Right forelimb (tissue), 1 donor: Measurements from ENCODE around the gene CAPSL.
"Not testable (repeated sequence)": the region's sequence is repeated elsewhere in the genome, so short reads cannot be mapped to it uniquely, and the experiment has no call there.

Experiments used
- DNase-seq: peaks from one replicate; pipeline ENCODE4 v3.0.0-alpha.2; 2018

CAPSL gene

GRCh38 chr5:35904443-35905132 is 33.8 kb downstream of the CAPSL start:
- no peak for DNase-seq

- DNase-seq = no peak
These were observed 34.7 kb downstream of the CAPSL start for GRCh38 chr5:35903631-35904203.

GRCh38 chr5:35902046-35902672 is 36.3 kb downstream of the CAPSL start:
- no peak for DNase-seq

DNA sequence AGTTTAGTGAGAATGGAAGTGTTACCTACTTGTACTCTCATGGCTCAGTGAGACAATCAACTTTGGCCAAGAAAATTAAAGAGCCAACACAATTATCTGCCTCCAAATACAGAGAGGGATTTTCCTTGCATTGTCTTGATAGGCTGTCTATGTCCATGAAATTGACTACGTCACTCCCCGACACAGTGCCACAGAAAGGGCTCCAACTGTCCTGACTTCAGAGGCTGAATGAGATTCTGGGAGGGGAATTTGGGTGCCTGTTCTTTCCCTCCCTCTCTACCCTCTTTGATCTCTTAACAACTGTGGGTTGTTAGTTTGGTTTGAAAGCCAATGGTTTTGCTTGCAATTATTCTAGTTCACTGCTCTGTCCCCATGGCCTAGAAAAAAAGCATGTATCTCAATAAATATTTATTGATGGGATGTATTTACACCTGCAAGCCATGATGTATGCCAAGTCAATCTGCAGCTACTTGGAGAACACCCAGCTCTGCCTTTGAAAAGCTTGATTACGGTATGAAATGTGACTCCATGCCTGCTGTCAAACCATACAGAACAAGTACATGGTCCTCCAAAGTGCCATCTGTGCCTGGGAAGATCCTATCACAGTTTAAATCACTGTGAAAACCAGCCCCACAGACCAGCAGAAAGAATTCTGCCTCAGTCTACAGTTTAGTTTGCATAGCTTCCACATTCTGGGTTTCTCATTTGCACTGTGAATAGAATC is 37.3 kb downstream of the CAPSL start:
- DNase-seq = no peak

DNA sequence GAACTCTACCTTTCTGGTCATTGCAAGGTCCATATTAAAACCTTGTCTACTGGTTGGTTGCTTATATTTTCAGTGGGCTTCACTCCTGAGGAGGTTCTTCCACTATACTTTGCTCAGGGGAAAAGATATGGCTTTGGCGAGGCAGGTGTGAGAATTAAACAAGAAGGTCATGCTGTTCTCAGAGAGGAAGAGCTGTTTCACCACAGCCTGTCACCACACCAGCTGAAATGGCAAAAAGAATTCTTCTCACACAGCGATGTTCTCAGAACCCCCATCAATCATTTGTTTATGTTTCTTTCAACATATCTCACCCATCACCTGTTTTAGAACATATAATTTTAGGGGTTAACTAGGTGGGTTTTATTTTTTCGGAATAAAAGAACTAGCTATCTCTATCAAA is 38.6 kb downstream of the CAPSL start:
- no peak for DNase-seq

- no peak for DNase-seq
These were observed 39.3 kb downstream of the CAPSL start for GRCh38 chr5:35898952-35899660.

- DNase-seq = no peak
These were observed 44.3 kb downstream of the CAPSL start for GRCh38 chr5:35894131-35894530.

GRCh38 chr5:35892799-35893198 is 45.6 kb downstream of the CAPSL start:
- not testable (repeated sequence) for DNase-seq

- no peak for DNase-seq
These were observed 48.1 kb downstream of the CAPSL start for GRCh38 chr5:35890021-35891020.

GRCh38 chr5:35887321-35888100 is 50.9 kb downstream of the CAPSL start:
- no peak for DNase-seq

GRCh38 chr5:35886381-35886780 is 52.0 kb downstream of the CAPSL start:
- no peak for DNase-seq

- DNase-seq = no peak
These were observed 53.6 kb downstream of the CAPSL start for GRCh38 chr5:35884773-35885172.

DNA sequence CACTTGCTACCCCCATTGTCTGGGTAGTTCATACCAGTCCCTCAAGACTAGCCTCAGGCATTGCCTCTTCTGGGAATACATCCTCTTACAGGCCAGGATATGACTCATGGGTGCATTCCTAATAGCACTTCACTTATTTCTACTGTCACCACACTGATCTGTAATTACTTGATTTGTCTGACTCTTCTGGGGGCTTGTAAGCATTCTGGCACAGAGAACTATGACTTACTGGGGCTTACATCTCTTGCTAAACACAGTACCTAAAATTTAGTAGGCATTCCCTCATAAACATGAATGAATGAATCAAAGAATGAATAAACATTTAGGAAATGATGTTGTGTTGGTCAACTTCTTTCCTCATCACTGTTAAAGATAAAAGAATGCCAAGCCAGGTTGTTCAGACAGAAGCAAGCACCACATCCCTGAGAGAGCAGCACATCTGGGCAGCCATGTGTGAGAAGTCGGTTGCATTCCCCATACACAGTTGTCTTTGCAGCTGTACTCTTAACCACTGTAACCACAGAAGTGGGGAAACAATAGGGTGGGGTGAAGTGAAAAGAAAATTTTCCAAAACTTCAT is 54.1 kb downstream of the CAPSL start:
- DNase-seq = no peak

DNA sequence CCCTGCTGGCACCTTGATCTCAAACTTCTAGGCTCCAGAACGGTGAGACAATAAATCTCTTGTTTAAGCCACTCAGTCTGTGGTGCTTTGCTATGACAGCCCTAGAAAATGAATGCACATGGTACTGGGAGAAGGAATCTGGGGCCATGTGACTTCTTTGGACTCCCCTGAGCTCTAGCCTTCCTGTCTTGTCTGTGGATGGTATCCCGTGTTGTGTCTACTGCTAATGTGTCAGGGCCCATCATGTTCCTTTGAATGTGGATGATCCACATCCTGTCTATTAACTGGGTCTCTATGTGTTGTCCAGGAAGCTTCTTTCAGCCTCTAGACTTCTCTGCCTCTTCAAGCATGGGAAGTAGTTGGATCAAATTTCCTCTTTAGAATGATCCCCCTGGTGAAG is 56.7 kb downstream of the CAPSL start:
- DNase-seq = no peak

DNA sequence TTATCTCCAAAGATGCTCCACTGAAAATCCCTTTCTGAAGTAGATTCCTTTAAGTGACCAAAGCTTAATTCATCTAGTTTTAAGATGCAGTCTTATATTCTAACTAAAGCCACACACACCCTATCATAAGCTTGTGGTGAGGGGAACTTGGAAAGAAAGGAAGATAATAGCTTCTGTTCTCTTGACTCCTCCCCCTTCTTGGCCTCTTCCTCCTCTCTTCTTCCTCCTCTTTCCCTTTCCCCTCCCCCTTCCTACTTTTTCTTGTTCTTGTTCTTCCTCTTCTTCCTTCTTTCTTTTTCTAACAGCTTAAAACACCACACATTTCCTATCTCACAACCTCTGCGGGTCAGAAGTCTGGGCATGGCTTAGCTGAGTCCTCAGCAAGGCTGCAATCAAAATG is 58.3 kb downstream of the CAPSL start:
- no peak for DNase-seq

GRCh38 chr5:35879649-35880048 is 58.8 kb downstream of the CAPSL start:
- no peak for DNase-seq

- DNase-seq = no peak
These were observed 59.3 kb downstream of the CAPSL start for GRCh38 chr5:35879096-35879495.

DNA sequence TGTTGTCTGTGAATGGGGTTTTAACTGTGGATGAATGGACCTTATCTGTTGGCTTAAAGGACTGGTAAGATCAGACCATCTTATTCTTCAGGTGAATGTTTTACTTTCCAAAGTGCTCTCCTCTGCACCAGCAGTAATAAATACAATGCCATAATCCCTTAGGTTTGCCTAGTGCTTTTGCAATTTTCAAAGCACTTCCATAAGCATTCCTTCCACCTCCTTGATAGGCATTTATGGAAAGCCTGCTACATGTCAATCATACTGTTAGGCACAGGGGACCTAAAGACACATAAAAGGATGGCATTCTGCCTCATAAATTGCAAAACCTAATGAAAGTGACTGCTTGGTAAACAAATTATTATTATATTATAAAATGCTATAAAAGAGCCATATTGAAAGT is 60.3 kb downstream of the CAPSL start:
- DNase-seq = no peak

- DNase-seq = no peak
These were observed 60.8 kb downstream of the CAPSL start for GRCh38 chr5:35877655-35878054.

DNA sequence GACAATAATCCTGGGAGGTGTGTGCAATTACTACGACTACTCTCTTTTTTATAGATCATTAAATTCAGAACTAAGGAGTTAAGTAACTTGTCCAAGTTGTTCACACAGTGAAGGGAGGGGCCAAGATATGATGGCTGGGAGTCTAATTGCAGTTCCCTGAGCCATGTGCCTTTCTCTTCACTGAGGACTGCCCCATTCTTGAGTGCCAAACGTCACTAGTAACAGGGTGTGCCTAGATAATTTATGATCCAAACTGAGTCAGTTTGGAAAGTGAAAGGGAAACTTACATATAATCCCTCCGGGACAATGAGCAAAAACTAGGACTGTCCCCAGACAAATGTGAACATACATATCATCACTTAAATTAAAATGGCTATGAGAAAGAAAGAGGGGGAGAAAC is 61.5 kb downstream of the CAPSL start:
- no peak for DNase-seq

- no peak for DNase-seq
These were observed 62.0 kb downstream of the CAPSL start for GRCh38 chr5:35876454-35876853.
